ENCODE data around the gene ABCA7.

The ABCA7 gene

GRCh38 chr19:1091544-1092175 is 51.8 kb downstream of the ABCA7 start:
- no peak for DNase-seq

GRCh38 chr19:1093330-1093729 is 53.4 kb downstream of the ABCA7 start:
- no peak for DNase-seq

GRCh38 chr19:1093811-1094553 is 54.1 kb downstream of the ABCA7 start:
- no peak for DNase-seq

- no peak for DNase-seq
Measured at GRCh38 chr19:1094655-1094977, 54.7 kb downstream of the ABCA7 start.

GRCh38 chr19:1094978-1095701 is 55.2 kb downstream of the ABCA7 start, which contains the start of gene POLR2E:
Gene POLR2E (minus strand): TSS chr19:1095375. CDS start chr19:1095315, 60 bp downstream.
- DNase-seq: peak; percentile 90

GRCh38 chr19:1097810-1098176 is 57.9 kb downstream of the ABCA7 start:
- DNase-seq: no peak

- no peak for DNase-seq
Measured at GRCh38 chr19:1098177-1099051, 58.5 kb downstream of the ABCA7 start.

- no peak for DNase-seq
Measured at GRCh38 chr19:1101337-1101698, 61.4 kb downstream of the ABCA7 start.

GRCh38 chr19:1102407-1103131 is 62.7 kb downstream of the ABCA7 start:
- DNase-seq: peak; percentile 70

- no peak for DNase-seq
Measured at GRCh38 chr19:1103132-1103707, 63.3 kb downstream of the ABCA7 start.

- peak; percentile 94 for DNase-seq
Measured at GRCh38 chr19:1103708-1104310, 63.9 kb downstream of the ABCA7 start, which contains the start of gene GPX4. Gene GPX4 (plus strand): TSS chr19:1103994. CDS start chr19:1104044, 50 bp downstream.

- no peak for DNase-seq
Measured at GRCh38 chr19:1104311-1105007, 64.6 kb downstream of the ABCA7 start.

- DNase-seq: no peak
Measured at GRCh38 chr19:1105008-1105872, 65.3 kb downstream of the ABCA7 start.

- no peak for DNase-seq
Measured at GRCh38 chr19:1105873-1106840, 66.2 kb downstream of the ABCA7 start.

- DNase-seq: no peak
Measured at GRCh38 chr19:1106841-1107660, 67.1 kb downstream of the ABCA7 start.

- DNase-seq: no peak
Measured at GRCh38 chr19:1107661-1108261, 67.9 kb downstream of the ABCA7 start.
